ENCODE results near the gene RPUSD4. TPM values are rescaled to one million over a fixed set of nuclear protein-coding genes. Genes with fewer than 3 reads are reported as not detected.
A peak's percentile ranks its signal among the peaks of the same experiment; 100 is the strongest.

RPUSD4 gene
- total and polyA plus RNA-seq, 9 of the 15 experiments (the other 6 are each of a cell fraction or from before 2014, with no cell fraction given): 27.4 to 56.2 (median 44.6) TPM

GRCh38 chr11:126229858-126230540 is 18.5 kb upstream of the RPUSD4 start:
- BruUV-seq (replicated peaks): no TSS peak
- Histone ChIP-seq H2AFZ (ENCODE audit: low read depth, low read length) (no peak overlapping the region), H4K20me1 (replicated peaks; ENCODE audit: control insufficient read depth, insufficient read depth, low read length) (no peaks in the 10 kb centered on the region), H3K79me2 (ENCODE audit: control insufficient read depth, insufficient read depth, low read length) (peaks cover 16% of the 10 kb centered on the region; the same call in 1 of the 3 replicates), H3K27ac (ENCODE audit: extremely low read depth, low read depth, low read length) (no peak overlapping the region), H3K4me3 (no peak overlapping the region), H3K4me1 (replicated peaks in 1 of 2; ENCODE audit: control insufficient read depth in 2 of 2, insufficient read depth in 2 of 2, low read length in 2 of 2) (no peaks in the 10 kb centered on the region; a peak in 2 of 5 replicates), H3K9me1 (ENCODE audit: control insufficient read depth, insufficient read depth, low read length) (no peaks in the 10 kb centered on the region), H3K4me2 (ENCODE audit: insufficient read depth, low read length) (no peak overlapping the region), H3K27me3 (ENCODE audit: control insufficient read depth in 2 of 2, insufficient read depth in 2 of 2, low read length in 2 of 2) (no peaks in the 10 kb centered on the region), H3K36me3 (ENCODE audit: control insufficient read depth, insufficient read depth, low read length) (peaks cover 15% of the 10 kb centered on the region), H3K9ac (ENCODE audit: insufficient read depth in 1 of 2, low read depth in 2 of 2, low read length in 2 of 2) (peak overlapping the region in 1 of 2 experiments; percentile 17; a peak in 1 of 4 replicates), H3K9me3 (replicated peaks; ENCODE audit: control insufficient read depth, insufficient read depth, low read depth, low read length) (no peaks in the 10 kb centered on the region)
- ChIA-PET CTCF (ENCODE audit: low intra/inter-chr PET ratio) (no interaction called here), POLR2A (interaction anchor here (0.9 to 1.1 kb wide), 2 partner anchors 8 to 33 kb away, joined by 6 to 8 read pairs; no protein-coding TSS in a partner anchor)
- no peak for FAIRE-seq
- intact Hi-C loops (cut with micrococcal nuclease) (no loop called here), in situ Hi-C loops (cut with MboI) (no loop called here)
- no peak for ATAC-seq
- WGBS (ENCODE audit: insufficient coverage, low coverage, missing lambda C conversion rate): 77% methylated on average over 3 of the region's 3 CpGs
- DNase-seq (ENCODE audit: extremely low read depth in 1 of 4, low spot score in 3 of 4): no peak
- TF ChIP-seq NFIC (IDR thresholded peaks at IDR 0.05) (0 out of 2 replicates have a peak, but pooled peaks have one; percentile 11), ZNF121 (CRISPR knock-in tag; conservative IDR thresholded peaks at IDR 0.05) (no peak), POLR2AphosphoS2 (IDR thresholded peaks at IDR 0.05; ENCODE audit: low read length) (no peak)

DNA sequence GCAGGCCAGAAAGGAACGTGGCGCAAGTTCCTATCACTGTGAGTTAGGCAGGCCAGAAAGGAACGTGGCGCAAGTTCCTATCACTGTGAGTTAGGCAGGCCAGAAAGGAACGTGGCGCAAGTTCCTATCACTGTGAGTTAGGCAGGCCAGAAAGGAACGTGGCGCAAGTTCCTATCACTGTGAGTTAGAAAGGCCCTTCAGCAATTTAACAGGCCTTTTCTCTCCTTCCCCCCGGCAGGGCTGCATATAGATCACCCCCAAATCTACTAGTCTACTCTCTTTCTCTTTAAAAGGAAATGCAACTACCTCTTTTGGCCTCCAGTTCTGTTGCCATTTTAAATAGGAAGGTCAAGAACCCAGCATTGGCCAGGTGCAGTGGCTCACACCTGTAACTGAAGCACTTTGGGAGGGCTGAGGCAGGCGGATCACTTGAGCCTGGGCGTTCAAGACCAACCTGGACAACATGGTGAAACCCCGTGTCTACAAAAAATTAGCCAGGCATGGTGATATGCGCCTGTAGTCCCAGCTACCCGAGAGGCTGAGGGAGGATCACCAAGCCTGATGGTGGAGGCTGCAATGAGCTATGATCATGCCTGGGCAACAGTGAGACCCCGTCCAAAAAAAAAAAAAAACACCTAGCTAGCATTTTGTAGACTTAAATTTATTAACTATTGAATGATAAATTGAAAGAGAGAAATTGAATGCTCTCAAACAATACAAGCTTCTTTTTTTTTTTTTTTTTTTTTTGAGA is 15.1 kb upstream of the RPUSD4 start:
- no peak for FAIRE-seq
- WGBS (ENCODE audit: insufficient coverage, low coverage, missing lambda C conversion rate): 74% methylated on average over 9 of the region's 15 CpGs
- Histone ChIP-seq H3K36me3 (ENCODE audit: control insufficient read depth, insufficient read depth, low read length) (peaks cover 12% of the 10 kb centered on the region), H4K20me1 (replicated peaks; ENCODE audit: control insufficient read depth, insufficient read depth, low read length) (no peaks in the 10 kb centered on the region), H3K79me2 (ENCODE audit: control insufficient read depth, insufficient read depth, low read length) (peaks cover 38% of the 10 kb centered on the region; the same call in 2 of the 3 replicates), H3K27ac (ENCODE audit: extremely low read depth, low read depth, low read length) (peak overlapping the region; percentile 70), H3K9ac (ENCODE audit: insufficient read depth in 1 of 2, low read depth in 2 of 2, low read length in 2 of 2) (no peak overlapping the region), H3K9me1 (ENCODE audit: control insufficient read depth, insufficient read depth, low read length) (no peaks in the 10 kb centered on the region), H3K9me3 (replicated peaks; ENCODE audit: control insufficient read depth, insufficient read depth, low read depth, low read length) (no peaks in the 10 kb centered on the region), H2AFZ (ENCODE audit: low read depth, low read length) (peak overlapping the region; percentile 78), H3K4me2 (ENCODE audit: insufficient read depth, low read length) (peak overlapping the region; percentile 32; the same call in 1 of the 2 replicates), H3K4me1 (replicated peaks in 1 of 2; ENCODE audit: control insufficient read depth in 2 of 2, insufficient read depth in 2 of 2, low read length in 2 of 2) (no peaks in the 10 kb centered on the region; a peak in 2 of 5 replicates), H3K4me3 (no peak overlapping the region), H3K27me3 (ENCODE audit: control insufficient read depth in 2 of 2, insufficient read depth in 2 of 2, low read length in 2 of 2) (no peaks in the 10 kb centered on the region)
- in situ Hi-C loops (cut with MboI): no loop called here
- ATAC-seq: peak; percentile 51
- ChIA-PET CTCF (ENCODE audit: low intra/inter-chr PET ratio) (no interaction called here), POLR2A (interaction anchor here (1.5 to 1.9 kb wide), 2 partner anchors 13 to 14 kb away, joined by 5 read pairs; no protein-coding TSS in a partner anchor)
- no TSS peak for BruUV-seq (replicated peaks)
- no peak for DNase-seq (ENCODE audit: extremely low read depth in 1 of 4, low spot score in 3 of 4)
- intact Hi-C loops (cut with micrococcal nuclease): no loop called here
- TF ChIP-seq HNRNPLL (IDR thresholded peaks at IDR 0.05; ENCODE audit: low read depth, low read length, poor library complexity, severe bottlenecking) (peak; percentile 65), ELF4 (CRISPR knock-in tag; IDR thresholded peaks at IDR 0.05) (no peak), KLF10 (CRISPR knock-in tag; IDR thresholded peaks at IDR 0.05) (no peak), ZFP91 (CRISPR knock-in tag; IDR thresholded peaks at IDR 0.05) (no peak), MXI1 (IDR thresholded peaks at IDR 0.05; ENCODE audit: low read depth, low read length) (no peak)

Data from K562 (cell line).